NCI-H2107 (cell line): ENCODE measurements around the gene AHCY.
"Not testable (repeated sequence)": the region's sequence is repeated elsewhere in the genome, so short reads cannot be mapped to it uniquely, and the experiment has no call there.

Source experiments
- DNase-seq: peaks from one replicate; lab custom pipeline; 2025; lab: John Stamatoyannopoulos, UW

Gene AHCY

DNA sequence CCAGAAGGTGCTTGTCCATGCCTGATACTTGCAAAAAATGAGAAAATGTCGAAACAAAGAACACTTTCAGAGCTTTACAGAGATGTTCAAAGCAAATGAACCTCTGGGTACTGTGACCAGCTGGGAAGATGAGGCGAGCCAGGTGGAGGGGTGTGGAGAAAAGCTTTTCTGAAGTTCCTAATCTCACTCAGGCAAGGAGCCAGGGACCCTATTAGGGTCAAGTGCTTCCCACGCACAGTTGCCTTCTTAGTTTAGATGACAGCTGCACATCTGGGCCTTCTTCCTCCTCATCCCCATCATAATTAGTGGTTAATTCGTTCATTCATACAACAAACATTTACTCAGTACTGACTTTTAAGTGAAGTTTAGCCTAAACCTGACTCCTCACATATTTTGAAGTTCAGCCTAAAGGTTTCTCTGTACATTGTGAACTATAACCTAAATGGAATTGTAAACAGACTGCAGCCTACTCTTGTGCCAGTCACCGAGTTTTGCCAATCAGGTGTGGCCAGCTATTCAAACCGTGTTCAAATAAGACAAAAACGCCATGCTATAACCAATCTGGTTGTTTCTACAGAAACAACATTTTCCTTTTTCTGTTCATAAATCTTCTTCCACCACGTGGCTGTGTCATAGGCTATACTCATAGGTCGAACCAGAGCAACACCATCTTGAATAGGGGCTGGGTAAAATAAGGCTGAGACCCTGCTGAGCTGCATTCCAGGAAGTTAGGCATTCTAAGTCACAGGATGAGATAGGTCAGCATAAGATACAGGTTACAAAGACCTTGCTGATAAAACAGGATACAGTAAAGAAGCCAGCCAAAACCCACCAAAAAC, 19.3 kb upstream of the AHCY start:
- no peak for DNase-seq

DNA sequence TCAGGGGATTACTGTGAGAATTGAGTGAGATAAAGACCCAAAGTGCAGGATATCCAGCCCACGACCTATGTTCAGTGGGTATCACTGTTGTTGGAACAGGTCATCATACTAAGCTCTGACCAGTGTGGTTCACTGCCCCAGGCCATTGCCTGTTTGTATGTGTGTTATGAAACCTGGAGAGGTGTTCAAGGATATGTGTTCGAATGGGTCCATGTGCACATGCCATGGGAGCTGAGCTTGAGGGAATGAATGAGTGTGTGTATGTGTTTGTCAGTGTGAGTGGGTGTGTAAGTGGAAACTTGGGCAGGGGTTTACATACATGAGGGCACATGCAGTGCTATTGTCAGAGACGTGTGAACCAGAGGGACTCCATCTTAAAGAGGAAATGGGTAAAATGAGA, 17.7 kb upstream of the AHCY start:
- DNase-seq: no peak

DNA sequence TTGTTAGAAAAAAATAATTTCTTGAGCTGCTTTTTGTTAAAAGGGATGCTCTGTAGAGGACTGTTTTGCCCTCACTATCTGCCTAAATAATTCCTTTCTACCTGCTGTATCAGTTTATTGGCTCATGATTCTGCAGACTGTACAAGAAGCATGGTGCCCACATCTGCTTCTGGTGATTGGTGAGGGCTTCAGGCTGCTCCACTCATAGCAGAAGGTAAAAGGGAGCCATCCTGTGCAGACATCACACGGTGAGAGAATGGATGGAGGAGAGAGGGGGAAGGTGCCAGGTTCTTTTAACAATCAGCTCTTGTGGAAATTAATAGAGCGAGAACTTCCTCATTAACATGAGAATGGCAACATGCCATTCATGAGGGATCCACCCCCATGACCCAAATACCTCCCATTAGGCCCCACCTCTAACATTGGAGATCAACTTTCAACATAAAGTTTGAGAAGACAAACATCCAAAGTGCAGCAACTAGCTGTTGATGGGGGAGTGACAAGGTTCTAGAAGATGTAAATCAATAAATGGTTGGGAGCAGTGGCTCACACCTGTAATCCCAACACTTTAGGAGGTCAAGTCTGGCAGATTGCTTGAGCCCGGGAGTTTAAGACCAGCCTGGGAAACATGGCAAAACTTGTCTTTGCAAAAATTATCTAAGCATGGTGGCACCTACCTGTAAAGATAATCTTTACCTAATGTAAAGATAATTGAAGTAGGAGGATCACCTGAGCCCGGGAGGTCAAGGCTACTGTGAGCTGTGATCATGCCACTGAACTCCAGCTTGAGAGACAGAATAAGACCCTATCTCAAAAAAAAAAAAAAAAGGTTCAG, 15.7 kb upstream of the AHCY start:
- DNase-seq: no peak

DNA sequence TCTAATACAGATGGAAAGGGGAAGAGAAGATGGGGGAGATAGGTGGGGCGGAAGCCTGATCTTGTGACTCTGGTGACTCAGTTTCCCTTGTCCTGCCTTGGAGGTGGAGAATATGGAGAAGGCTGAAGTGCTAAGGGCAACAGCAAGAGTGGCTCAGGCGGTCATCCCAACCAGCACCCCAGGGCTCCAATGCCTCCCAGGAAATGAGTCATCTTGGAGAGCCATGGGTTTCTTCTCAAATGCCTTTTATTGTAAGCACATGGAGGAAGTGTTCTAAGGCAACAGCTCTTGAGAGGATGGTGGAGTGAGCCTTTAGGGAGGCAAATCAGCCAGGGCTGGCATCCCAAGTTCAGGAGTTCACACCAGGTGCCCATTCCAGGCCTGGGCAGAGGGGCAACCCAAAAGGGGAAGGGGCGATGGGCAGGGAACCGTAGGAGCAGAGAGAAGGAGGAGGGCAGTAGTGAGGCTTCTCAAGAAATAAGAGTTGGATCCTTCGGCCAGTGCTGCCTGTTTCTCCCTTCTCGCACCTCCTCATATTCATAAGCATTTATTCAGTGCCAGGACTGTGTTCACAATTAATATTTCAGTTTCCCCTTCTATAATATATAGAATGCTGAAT, 13.2 kb upstream of the AHCY start:
- DNase-seq: no peak

DNA sequence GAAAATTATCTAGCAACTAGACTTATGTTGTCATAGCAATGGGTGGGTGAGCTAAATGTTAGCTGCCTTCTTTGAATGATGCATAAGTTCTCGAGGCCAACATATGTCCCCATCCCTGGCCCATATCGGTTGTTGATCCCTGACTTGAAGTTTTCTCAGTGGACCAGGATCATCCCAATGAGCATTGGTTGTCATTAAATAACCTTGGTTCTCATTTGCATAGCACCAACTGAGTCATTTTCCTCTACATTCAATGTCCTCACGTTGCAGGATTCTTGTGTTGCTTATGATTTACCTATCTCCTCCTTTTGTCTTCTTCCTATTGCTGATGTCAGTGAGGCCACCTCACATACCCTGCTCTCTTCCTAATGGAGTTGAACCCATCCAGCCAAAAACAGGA, 12.1 kb upstream of the AHCY start:
- DNase-seq: no peak

DNA sequence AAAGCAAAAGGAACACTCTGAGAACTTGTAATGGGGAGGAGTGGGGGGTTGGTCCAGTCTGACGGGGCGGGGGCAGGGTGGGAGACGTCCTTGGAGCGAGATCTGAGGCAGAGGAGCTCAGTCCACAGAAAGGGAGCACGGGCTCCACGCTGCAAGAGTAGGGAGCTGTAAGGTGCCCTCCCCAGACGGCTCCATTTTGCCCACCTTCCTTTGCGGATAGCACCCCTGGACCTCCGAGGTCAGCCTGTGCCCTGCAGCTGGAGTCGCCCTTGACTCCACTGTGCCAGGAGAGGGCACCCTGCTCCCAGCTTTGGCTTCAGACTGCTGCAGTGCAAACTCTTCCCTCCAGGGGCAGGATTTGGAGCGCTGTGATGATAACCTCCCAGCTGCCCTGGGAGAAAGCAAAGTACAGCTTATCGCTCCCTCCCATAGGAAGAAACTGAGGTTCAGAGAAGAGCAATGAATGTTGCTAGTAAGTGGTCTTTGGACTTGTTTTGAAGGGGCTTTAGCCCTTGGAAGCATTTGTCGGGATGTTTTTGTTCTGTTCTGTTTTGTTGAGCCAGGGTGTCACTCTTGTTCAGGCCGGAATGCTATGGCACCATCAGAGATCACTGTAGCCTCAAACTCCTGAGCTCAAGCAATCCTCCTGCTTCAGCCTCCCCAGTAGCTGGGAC, 9.5 kb upstream of the AHCY start:
- DNase-seq: peak; percentile 60

DNA sequence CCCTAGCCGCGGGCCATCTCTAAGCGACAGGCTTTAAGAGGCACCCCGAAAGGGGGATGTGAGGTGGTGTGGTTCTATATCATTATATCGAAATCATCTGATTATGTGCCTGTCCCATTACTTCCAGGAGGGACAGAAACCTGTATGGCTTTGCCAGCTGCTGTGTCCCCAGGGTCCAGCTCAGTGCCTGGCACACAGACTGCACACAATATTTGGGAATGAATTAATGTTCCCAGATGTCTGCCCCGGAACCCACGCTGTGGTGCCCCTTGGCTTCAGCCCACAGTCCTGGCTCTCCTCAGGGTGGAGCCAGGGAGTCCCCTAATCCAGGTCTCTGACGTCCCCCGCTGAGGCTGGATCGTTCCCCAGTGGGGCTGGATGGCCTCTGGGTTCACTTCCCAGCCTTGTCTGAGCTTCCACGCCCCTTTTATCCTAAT, 8.9 kb upstream of the AHCY start:
- DNase-seq: no peak

DNA sequence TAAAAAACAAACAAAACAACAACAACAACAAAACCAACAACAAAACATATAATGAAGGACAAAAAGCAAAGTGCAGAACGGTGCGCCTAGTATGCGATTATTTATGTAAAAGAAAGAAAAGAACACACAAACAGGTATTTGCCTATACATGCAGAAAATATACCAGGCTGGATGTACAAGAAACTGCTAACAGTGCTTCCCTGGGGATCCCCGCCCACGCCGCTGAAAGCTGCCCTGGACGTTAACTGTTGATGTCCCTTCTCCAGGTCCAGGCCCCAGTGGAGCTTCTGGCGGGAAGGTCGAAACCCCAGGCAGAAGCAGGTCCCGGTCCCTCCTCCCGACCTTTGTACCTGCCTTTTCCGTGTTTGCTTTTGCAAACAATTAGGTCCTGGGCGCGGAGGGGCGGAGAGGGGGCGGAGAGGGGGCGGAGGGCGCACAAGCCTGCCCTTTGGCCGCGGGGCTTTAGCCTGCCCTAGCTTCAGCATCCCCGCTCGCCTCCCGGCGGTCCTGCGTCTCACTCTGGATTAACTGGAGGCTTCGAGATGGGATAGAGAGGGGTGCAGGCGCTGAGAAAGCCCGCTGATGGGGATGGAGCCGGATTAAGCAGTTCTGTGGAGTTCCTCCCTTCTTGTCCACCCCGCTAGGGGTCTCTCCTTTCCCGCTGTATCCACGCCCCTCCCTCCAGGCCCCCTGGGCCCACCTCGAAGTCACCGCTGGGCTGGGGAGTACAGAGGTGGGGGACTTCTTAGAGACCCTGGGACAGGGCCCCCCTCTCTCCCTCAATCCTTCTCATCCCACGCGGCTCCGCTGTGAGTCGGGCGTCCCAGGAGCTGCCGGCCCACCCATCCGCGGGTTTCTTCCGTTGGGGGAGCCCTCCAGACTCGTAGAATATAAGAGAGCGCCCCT, 8.2 kb upstream of the AHCY start:
- no peak for DNase-seq

DNA sequence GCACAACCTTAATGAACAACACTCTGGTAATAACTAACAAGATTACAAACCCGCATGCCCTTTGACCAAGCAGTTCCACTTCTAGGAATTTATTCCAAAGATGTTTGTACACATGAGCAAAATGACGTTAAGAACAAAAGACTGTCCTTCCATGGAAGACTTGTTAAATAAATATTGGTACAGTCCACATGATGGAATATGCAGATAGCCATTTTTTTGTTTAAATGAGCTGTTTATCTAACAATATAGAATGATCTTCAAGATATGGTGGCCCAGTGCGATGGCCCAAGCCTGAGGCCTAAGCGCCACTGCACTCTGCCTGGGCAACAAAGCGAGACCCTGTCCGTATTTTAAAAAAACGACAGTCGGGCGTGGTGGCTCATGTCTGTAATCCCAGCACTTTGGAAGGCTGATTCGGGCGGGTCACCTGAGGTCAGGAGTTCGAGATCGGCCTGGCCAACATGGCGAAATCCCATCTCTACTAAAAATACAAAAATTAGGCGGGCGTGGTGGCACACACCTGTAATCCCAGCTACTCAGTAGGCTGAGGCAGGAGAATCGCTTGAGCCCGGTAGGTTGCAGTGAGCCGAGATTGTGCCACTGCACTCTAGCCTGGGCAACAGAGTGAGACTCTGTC, 7.4 kb upstream of the AHCY start:
- no peak for DNase-seq

DNA sequence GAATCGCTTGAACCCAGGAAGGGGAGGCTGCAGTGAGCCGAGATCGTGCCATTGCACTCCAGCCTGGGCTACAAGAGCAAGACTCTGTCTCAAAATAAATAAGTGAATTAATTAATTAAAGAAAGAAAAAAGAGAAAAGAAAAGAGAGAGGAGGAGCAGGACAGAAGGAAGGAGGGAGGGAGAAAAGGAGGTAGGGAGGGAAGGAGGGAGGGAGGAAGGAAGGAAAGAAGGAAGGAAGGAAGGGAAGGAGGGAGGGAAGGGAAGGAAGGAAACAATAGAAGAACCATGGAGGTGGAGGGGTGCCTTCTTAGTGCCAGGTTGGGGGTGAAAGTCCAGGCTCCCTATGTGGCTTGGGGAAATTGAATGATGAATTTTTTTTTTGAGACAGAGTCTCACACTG, 6.5 kb upstream of the AHCY start:
- DNase-seq: no peak

DNA sequence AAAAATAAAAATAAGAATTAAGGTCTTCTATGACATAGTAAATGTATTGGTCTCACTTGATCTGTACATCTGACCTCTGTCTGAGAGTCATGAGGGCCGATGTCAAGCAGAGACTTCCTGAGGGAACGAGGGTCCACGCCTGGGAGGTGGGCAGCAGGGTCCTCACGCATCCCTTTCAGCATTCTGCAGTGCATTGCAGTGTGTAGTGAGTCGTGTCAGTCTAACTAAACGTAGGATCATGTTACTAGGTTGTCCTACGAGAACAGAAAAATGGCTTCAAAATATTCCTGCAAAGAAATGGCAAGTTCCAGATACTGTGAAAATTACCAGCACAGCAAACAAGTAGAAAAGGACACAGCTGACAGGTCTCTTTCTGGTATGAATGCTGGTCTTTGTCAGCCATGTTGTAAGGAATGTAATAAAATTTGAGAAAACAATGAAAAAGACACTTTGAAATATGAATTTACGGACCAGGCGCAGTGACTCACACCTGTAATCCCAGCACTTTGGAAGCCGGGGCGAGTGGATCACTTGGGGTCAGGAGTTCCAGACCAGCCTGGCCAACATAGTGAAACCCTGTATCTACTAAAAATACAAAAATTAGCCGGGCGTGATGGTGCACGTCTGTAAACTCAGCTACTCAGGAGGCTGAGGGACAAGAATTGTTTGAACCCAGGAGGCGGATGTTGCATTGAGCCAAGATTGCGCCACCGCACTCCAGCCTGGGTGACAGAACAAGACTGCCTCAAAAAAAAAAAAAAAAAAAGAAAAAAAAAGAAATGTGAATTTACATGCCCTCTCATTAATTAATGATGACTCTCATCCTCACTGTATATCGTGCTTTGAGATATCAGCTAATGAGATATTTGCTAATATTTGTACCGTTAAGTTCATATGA, 2.4 kb upstream of the AHCY start:
- DNase-seq: no peak

DNA sequence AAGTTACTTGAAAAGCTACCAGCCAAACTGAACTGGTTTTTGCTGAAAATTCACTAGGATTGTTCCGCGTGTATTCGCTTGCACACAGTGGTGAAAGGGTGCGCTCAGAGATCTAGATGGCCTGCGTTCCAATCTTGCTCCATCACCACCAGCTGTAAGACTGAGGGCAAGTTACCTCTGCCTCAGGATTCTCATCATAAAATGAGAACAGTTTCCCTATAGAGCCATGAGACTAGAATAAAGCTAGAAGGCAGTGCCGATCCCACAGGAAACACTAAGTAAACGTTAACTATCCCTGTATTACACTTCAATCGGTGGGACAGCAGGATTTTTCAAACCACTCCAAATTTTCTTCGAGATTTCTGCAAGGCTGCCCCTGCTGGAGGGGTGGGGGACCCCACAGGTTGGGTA, 838 bp downstream of the AHCY start:
- DNase-seq: no peak

DNA sequence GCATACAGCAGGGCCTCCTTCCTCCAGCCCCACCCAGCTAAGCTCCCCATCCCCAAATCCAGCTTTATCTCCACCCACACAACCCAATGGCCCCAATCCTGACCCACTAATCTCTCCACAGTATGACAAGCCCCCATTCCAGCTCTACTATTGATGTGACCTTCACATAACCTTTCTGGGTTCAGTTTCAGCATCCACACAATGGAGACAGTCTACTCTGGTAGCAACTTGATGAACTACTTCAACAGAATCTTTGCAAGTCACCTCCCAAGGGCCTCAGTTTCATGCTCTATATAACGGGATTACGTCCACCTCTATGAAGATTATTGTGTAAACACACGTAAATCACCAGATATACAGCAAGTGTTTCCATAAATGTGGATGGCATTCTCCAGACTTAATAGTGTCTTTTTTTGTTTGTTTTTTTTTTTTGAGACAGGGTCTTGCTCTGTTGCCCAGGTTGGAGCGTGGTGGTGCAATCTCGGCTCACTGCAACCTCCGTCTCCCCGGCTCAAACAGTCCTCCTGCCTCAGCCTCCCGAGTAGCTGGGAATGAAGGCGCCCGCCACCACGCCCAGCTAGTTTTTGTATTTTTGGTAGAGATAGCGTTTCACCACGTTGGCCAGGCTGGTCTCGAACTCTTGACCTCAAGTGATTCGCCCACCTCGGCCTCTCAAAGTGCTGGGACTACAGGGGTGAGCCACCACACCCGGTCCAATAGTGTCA, 1.4 kb downstream of the AHCY start:
- DNase-seq: no peak

DNA sequence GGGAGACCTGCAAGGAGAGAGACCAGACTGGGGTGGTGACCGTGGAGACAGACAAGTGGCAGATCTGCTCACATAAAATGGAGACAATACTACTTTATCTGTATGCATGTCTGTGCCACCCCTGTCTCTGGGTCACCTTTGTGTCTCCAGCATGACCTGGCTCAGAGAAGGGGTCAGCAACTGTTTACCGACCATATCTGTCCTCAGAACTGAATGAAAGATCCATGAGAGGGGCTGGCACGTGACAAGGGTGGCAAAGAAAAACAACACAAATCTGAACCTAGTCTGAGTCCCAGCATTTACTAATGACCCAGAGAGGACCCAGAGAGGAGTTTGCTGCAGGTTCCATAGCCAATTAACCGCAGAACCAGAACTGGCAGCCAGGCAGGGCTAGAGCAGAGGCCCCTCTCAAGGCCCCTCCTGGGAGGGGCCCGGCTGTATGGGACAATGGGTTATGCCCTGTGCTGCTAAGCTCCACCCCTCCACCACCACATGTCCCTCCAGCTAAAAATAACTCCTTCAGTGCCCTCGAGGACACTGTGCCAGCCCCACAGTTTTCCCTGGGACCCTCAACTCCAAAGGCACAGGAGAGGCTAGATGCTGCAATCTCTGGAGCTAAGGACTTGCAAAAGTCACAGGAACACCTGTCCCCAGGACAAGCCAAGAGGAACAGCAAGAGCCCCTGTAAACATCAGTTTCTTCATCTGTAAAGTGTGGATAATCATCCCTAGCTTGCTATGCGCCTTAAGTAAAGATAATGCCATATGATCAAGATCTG, 2.2 kb downstream of the AHCY start:
- DNase-seq: no peak

DNA sequence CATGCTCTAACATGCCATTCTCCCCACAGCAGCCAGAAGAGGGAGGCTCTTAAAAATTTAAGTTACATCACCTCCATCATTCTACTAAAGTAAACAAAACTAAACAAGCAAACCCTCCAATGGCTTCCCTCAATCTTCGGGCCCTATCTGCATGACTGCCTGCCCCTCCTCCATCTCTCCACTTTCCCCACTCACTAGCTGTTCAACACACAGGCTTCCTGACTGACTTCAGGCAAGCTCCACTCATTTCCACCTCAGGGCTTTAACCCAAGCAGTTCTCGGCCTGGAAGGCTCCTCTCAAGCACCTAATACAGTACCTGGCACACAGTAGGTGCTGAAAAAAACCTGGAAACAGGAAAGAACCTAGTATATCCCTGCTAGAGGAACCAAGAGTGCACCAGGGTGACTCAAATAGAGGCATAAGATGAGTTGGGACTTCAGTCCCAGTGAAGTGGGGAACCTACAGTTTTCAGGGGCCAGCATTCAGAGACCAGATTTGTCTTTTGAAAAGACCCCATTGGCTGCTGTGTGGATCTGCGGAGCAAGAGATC, 2.8 kb downstream of the AHCY start:
- DNase-seq: peak; percentile 16

DNA sequence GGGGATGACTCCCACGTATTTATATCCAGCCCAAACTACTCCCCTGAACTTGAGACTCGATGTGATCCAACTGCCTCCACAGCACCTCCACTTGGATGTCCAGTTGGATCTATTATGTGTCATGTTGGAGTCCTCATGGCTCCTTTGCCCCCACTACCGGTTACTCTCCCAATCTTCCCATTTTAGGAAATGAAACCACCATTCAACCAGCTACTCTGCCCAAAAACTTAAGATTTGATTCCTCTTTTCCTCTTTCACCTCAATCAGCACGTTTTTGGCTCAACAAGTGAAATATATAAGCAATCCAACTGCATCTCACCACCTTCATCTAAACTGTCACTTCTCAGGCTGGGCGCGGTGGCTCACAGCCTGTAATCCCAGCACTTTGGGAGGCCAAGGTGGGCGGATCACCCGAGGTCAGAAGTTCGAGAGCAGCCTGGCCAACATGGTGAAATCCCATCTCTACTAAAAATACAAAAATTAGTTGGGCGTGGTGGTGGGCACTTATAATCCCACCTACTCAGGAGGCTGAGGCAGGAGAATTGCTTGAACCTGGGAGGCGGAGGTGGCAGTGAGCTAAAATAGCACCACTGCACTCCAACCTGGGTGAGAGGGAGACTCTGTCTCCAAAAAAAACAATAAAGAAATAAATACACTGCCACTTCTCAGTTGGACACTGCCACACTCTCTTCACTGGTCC, 3.4 kb downstream of the AHCY start:
- no peak for DNase-seq

DNA sequence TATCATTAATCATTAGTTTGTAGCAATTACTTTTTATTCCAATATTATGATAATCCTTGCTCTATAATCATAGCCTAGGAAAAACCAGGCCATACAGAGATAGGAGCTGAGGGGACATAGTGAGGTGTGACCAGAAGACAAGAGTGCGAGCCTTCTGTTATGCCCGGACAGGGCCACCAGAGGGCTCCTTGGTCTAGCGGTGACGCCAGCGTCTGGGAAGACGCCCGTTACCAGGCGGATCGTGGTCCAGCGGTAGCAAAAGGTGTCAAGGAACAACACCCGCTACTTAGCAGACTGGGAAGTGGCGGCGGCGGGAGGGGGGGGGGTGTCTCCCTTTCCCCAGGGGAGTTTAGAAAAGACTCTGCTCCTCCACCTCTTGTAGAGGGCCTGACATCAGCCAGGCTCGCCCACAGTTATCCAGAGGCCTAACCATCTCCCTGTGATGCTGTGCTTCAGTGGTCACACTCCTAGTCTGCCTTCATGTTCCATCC, 4.8 kb downstream of the AHCY start:
- DNase-seq: not testable (repeated sequence)
